GM10847 (cell line): ENCODE measurements around the gene ABHD17B.

ENCODE experiments used
- POLR2A ChIP-seq: IDR thresholded peaks from 2 replicates; pipeline ENCODE4 v1.6.1; 2011; ENCODE audit not compliant: insufficient read length; ENCODE audit errors: extremely low read depth

ABHD17B gene

DNA sequence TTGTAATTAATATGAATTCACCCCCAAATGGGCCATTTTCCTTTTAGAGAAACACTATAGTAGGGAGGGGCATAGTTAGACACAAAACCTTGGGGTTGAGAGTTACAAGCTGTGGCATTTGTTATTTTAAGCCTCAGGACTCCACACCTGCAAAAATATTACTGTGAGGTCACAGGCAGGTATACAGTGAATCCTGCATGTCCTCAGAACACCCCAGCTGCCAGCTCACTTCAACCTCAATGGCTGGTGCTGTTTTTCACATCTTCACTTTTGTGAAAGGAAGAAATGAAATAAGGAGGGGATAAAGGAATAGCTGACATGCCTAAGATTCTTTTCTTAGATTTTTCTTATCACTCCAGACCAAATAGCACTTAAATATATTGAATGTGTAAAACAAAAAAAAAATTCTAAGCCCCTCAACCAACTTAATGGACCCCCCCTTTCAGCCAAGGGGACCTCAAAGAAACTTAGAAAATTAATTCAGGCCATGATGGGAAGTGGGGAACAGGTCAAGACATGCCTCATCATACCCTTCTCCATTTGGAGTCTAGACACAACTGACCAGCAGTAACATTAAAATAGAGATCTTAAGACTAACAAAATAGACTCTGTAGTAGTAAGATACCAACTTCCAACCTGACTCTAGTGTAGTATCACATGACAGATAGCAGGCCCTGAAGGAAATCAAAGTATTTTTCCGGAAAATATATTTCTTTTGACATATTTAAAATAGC, 9.6 kb upstream of the ABHD17B start:
- no peak for TF ChIP-seq POLR2A

DNA sequence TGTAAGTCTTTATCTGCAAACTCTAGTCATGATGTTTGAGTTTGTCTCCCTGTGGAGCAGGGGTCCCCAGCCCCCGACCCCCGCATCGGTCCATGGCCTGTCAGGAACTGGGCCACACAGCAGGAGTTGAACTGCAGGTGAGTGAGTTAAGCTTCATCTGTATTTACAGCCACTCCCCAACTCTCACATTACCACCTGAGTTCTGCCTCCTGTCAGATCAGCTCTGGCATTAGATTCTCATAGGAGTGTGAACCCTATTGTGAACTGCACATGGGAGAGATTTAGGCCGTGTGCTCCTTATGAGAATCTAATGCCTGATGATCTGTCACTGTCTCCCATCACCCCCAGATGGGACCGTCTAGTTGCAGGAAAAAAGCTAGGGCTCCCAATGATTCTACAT, 7.4 kb upstream of the ABHD17B start:
- TF ChIP-seq POLR2A: no peak

GRCh38 chr9:71916834-71917534, 6.0 kb upstream of the ABHD17B start:
- TF ChIP-seq POLR2A: no peak

GRCh38 chr9:71915495-71915894, 4.5 kb upstream of the ABHD17B start:
- TF ChIP-seq POLR2A: no peak

GRCh38 chr9:71911908-71912335, 929 bp upstream of the ABHD17B start:
- no peak for TF ChIP-seq POLR2A

- TF ChIP-seq POLR2A: no peak
These were observed 338 bp downstream of the ABHD17B start for GRCh38 chr9:71910650-71911060.

DNA sequence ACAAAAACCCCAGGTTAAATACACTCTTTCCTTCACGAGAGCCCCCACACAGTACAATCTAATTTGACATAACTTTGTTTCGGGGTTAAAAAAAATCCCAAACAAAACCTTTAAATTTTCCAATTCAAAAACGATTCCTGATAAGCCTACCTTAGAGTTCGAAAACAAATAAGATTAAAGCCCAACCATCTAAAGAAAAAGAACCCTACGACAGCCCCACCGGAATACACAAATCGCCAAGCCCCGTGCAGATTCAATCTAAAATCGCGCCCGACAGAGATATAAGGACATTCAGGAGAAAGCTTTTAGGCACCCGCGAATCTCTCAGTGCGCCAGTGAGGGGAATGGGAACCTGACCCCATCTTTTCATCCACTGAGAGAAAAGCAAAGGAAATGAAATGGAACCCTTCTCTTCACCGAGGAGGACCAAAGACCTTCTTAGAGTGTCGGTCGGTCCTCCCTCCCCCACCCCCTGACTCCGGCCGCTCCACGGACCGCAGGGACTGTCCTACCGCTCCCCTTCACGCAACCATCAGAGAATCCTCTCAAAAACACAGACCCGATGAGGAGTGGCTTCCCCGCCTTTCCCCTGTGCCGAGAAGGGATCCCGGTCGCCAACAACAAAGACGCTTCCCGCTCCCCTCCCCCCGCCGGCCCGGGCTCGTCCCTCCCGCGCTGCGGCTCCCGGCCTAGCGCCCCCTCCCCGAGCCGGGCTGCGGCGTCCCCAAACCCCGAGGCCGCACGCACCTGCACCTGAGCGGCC, 925 bp downstream of the ABHD17B start:
- no peak for TF ChIP-seq POLR2A

DNA sequence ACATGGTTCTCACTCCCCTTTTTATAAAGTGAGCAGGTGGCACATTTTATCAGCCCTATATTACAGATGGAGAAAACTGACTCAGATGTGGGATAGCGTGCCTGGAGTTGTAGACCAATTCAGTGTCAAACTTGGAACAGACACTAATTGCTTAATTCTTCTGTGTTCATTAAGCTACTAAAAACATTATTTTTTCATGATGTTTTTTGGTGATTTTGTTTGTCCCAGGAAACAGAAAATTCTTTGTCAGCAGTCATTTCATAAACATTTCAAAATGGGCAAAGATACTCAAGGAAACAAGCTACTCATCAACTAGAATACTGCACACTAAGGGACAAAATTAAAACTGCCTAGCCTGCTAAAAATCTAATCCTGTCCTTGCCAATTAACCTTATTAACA, 2.2 kb downstream of the ABHD17B start:
- TF ChIP-seq POLR2A: no peak

- TF ChIP-seq POLR2A: no peak
These were observed 6.9 kb downstream of the ABHD17B start for GRCh38 chr9:71904076-71904475.

DNA sequence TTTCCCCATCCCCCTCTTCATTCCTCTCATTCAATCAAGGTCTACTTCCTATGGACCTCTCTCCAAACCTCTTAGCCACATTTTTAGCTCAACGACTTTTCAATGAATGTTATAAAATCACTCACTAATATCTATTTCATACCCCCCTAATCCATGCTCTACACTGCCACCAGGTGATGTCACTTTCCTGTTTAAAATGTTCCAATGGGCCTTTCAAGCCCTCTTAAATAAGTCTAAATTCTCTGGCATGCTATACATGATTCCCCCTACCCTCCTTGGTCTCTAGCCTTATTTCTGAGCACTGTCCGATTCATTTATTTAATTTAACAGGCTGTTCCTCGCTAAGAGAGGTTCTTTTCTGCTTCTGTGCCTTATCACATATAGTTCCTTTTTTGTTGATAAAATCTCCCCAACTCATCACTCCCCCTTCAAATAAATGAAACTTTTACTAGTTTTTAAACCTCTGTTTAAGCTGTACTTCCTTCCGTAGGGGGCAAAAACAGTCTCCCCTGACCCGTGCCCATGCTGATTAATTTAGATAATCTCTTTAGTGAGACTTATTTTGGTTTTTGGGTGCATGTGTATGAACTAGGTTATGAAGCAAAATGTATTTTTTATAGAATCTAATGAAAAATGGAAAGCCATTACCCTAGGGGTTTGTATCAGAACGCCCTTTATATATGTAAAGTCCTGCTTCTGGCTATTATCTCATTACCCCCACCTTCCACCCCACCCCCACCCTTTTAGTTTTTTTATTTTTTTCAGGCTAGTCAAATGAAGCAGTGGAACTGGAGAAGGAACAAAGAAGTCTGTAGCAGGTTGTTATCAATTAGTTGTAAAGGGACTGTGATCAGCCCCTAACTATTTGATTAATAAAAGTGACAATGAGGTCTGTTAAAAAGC, 9.0 kb downstream of the ABHD17B start:
- no peak for TF ChIP-seq POLR2A

- no peak for TF ChIP-seq POLR2A
These were observed 13.4 kb downstream of the ABHD17B start for GRCh38 chr9:71897577-71897976.

GRCh38 chr9:71896761-71897160, 14.2 kb downstream of the ABHD17B start:
- no peak for TF ChIP-seq POLR2A

DNA sequence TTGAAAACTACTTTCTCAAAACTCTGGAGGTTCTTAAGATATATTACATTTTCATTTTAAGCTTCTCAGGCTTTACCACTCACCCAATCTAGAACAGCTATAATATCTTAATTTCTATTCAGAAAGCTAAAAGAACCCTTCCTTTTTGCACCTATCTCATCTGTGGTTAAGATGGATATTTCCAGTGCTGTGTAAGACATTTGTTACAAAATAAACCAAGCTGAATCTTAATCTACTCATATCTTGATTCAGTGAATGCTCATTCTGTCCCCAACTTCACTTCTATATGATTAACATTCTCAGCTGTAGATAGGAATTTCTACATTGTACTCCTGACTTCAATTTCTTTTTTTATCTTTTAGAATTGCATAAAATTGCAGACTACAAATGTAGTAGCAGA, 15.0 kb downstream of the ABHD17B start:
- TF ChIP-seq POLR2A: no peak

DNA sequence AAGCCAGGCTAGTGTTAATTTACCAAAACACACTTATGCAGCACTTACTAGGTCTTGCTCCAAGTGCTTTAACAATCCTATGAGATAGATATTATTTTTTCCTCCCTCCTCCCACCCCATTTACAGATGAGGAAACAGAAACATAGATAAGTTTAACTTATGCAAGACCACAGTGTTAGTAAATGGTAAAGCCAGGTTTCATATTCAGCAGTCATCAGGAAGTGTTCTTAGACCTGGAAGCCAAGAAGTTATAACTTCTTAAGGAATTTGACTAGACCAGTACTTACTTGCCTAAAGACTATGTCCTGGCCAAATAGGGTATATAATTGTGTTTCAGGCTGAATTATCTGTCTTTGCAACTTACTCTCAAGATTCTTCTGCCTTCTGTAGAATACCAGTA, 15.9 kb downstream of the ABHD17B start:
- TF ChIP-seq POLR2A: no peak
